HEK293T (cell line): ENCODE data around the gene CYP11A1.

Source experiments
- BHLHE40 ChIP-seq: fragments of 450-650 bp; IDR thresholded peaks from 2 replicates; pipeline ENCODE4 v1.6.1; 2016; ENCODE audit warnings: mild to moderate bottlenecking, moderate library complexity, borderline replicate concordance
- CTBP1 ChIP-seq: fragments of 450-650 bp; IDR thresholded peaks from 2 replicates; pipeline ENCODE4 v1.6.1; 2016; ENCODE audit warnings: borderline replicate concordance
- FOXA1 ChIP-seq: fragments of 450-650 bp; IDR thresholded peaks from 2 replicates; pipeline ENCODE4 v1.6.1; 2016; ENCODE audit warnings: mild to moderate bottlenecking
- FOXK2 ChIP-seq: fragments of 450-650 bp; IDR thresholded peaks from 2 replicates; pipeline ENCODE4 v1.6.1; 2016; ENCODE audit warnings: mild to moderate bottlenecking
- FOXM1 ChIP-seq: fragments of 450-650 bp; IDR thresholded peaks from 2 replicates; pipeline ENCODE4 v1.6.1; 2017; ENCODE audit warnings: mild to moderate bottlenecking, borderline replicate concordance
- HDGF ChIP-seq: fragments of 450-650 bp; IDR thresholded peaks from 2 replicates; pipeline ENCODE4 v1.6.1; 2017; ENCODE audit warnings: antibody characterized with exemption, borderline replicate concordance
- L3MBTL2 ChIP-seq: fragments of 450-650 bp; conservative IDR thresholded peaks from 2 replicates; pipeline ENCODE4 v1.6.1; 2016; ENCODE audit warnings: mild to moderate bottlenecking
- NFRKB ChIP-seq: fragments of 450-650 bp; IDR thresholded peaks from 2 replicates; pipeline ENCODE4 v1.6.1; 2016; ENCODE audit warnings: mild to moderate bottlenecking, moderate library complexity
- SP1 ChIP-seq: fragments of 450-650 bp; IDR thresholded peaks from 2 replicates; pipeline ENCODE4 v1.6.1; 2017
- SUZ12 ChIP-seq: fragments of 450-650 bp; IDR thresholded peaks from 2 replicates; pipeline ENCODE4 v1.6.1; 2016; ENCODE audit warnings: mild to moderate bottlenecking
- TARDBP ChIP-seq: fragments of 450-650 bp; IDR thresholded peaks from 2 replicates; pipeline ENCODE4 v1.6.1; 2016
- ZNF384 ChIP-seq: fragments of 450-650 bp; IDR thresholded peaks from 2 replicates; pipeline ENCODE4 v1.6.1; 2016

DNA sequence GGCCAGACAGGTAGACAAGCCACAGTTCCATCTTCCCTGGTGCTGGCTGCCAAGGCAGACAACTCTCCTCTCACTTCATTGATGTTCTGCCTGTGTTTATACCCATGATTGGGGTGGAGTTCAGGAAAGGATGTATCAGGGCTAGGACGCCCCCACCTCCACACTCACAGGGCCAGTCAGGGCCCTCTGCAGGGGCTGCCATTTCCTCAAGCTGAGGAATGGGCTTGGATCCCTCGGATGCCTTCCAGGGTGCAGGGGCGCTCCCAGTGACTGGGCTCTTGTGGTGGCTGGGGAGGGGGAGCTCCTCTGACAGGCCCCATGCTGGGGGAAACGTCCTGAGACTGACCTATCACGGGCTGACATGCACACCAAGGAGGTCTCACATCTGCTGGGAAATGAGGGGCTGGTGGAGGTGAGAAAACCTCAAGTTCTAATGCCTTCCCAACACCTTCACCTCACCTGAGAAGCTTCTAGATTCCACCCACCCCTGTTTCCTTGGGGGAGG lies 34.9 kb upstream of the CYP11A1 start:
- TF ChIP-seq ZNF384 (no peak), SUZ12 (no peak), TARDBP (no peak), FOXK2 (no peak), FOXM1 (no peak), SP1 (no peak), BHLHE40 (no peak), L3MBTL2 (no peak), CTBP1 (no peak), HDGF (no peak), FOXA1 (no peak), NFRKB (no peak)
